ENCODE results near the gene ZNF688. TPM values are rescaled to one million over a fixed set of nuclear protein-coding genes. Genes with fewer than 3 reads are reported as not detected.
"Not testable (repeated sequence)": the region's sequence is repeated elsewhere in the genome, so short reads cannot be mapped to it uniquely, and the experiment has no call there.

ZNF688 gene
- total and polyA plus RNA-seq, 10 donors = 10.7 to 43.5 (median 24.8) TPM

GRCh38 chr16:30522702-30523463 lies 48.6 kb downstream of the ZNF688 start:
- intact Hi-C loops (cut with DNase I; ENCODE audit: low total_unique reads) = loop anchor here (10.0 kb wide), 1 partner anchor 78 kb away; the partner anchor contains the start of gene SEPHS2
- H3K27me3 ChIP-seq (replicated peaks in 1 of 7); H3K27ac ChIP-seq; H3K4me3 ChIP-seq; H3K9me3 ChIP-seq; DNase-seq: not testable (repeated sequence)
- peaks cover 3 to 32% (median 21%) of the 10 kb centered on the region in 6 donors for H3K4me1 ChIP-seq
- 82 to 90% (median 86%) methylated on average over 12 of the region's 12 CpGs for WGBS, 5 donors
- H3K36me3 ChIP-seq = peaks cover 0 to 60% (median 47%) of the 10 kb centered on the region in 6 donors
- peak in 1 of 3 donors; percentile 35 for TF ChIP-seq POLR2AphosphoS5 (IDR thresholded peaks at IDR 0.05)

- H3K36me3 ChIP-seq = peaks cover 0 to 69% (median 55%) of the 10 kb centered on the region in 6 donors
Observed at GRCh38 chr16:30521873-30522641, 49.5 kb downstream of the ZNF688 start.

GRCh38 chr16:30521476-30521872 lies 50.0 kb downstream of the ZNF688 start:
- Histone ChIP-seq H3K4me3 (no peak overlapping the region), H3K27ac (peak overlapping the region in 1 of 8 donors; percentile 1), H3K4me1 (peaks cover 0 to 26% (median 15%) of the 10 kb centered on the region in 6 donors), H3K36me3 (peaks cover 0 to 74% (median 61%) of the 10 kb centered on the region in 6 donors), H3K9me3 (no peaks in the 10 kb centered on the region), H3K27me3 (replicated peaks in 1 of 7) (no peaks in the 10 kb centered on the region)
- WGBS, 5 donors = 85 to 95% (median 94%) methylated on average over 7 of the region's 7 CpGs
- TF ChIP-seq CTCF (IDR thresholded peaks at IDR 0.05 in 8 of 11, conservative IDR thresholded peaks at IDR 0.05 in 3 of 11) (no peak), POLR2AphosphoS5 (IDR thresholded peaks at IDR 0.05) (peak in 1 of 3 donors; percentile 42)
- intact Hi-C loops (cut with DNase I; ENCODE audit: low total_unique reads) = loop anchor here (10.0 kb wide), 1 partner anchor 77 kb away; the partner anchor contains the start of gene SEPHS2
- no peak for DNase-seq

More at GRCh38 chr16:30521873-30522641, 49.5 kb downstream of the ZNF688 start:
- Histone ChIP-seq H3K27ac (peak overlapping the region in 1 of 8 donors; percentile 1), H3K9me3 (no peaks in the 10 kb centered on the region), H3K27me3 (replicated peaks in 1 of 7) (no peaks in the 10 kb centered on the region), H3K4me3 (no peak overlapping the region), H3K4me1 (peaks cover 0 to 26% (median 15%) of the 10 kb centered on the region in 6 donors)
- WGBS, 5 donors = 69 to 80% (median 72%) methylated on average over 11 of the region's 11 CpGs
- intact Hi-C loops (cut with DNase I; ENCODE audit: low total_unique reads) = loop anchor here (10.0 kb wide), 1 partner anchor 77 kb away; the partner anchor contains the start of gene SEPHS2
- TF ChIP-seq POLR2AphosphoS5 (IDR thresholded peaks at IDR 0.05) (peak in 2 of 3 donors; percentile 31 to 40), CTCF (IDR thresholded peaks at IDR 0.05 in 8 of 11, conservative IDR thresholded peaks at IDR 0.05 in 3 of 11) (no peak), POLR2A (IDR thresholded peaks at IDR 0.05) (no peak)
- DNase-seq = no peak

Small RNA genes lying within 50 kb of the gene (small RNA-seq; reads per million reads assigned to genes)
- 0 reads per million in 4 donors for gene AC093249.4

Other genes starting within 250 kb of the ZNF688 start
- 10 to 100 TPM; 33.9 to 60.0 (median 55.8) TPM for gene CD2BP2, start 216.4 kb downstream of the ZNF688 start, total RNA-seq
- gene CD2BP2, start 216.4 kb downstream of the ZNF688 start, polyA plus RNA-seq = 10 to 100 TPM; 27.8 to 42.9 (median 42.9) TPM
- 10 to 100 TPM; 32.5 to 50.4 (median 45.8) TPM for gene TBC1D10B, start 201.2 kb downstream of the ZNF688 start, total RNA-seq
- 10 to 100 TPM; 17.3 to 33.3 (median 22.5) TPM for gene TBC1D10B, start 201.2 kb downstream of the ZNF688 start, polyA plus RNA-seq
- gene MYL11, start 196.9 kb downstream of the ZNF688 start, total RNA-seq = 1 to 10 TPM in 1 of 7 donors, not detected in 6; 1.4 TPM
- 1 to 10 TPM; 2.7 to 4.3 (median 2.8) TPM for gene MYL11, start 196.9 kb downstream of the ZNF688 start, polyA plus RNA-seq
- gene SEPTIN1, start 189.2 kb downstream of the ZNF688 start, total RNA-seq = 100 to 1,000 TPM in 1 of 7 donors, 10 to 100 TPM in 6; 38.5 to 105 (median 72.4) TPM
- 100 to 1,000 TPM; 154 to 199 (median 179) TPM for gene SEPTIN1, start 189.2 kb downstream of the ZNF688 start, polyA plus RNA-seq
- gene ZNF48, start 176.3 kb downstream of the ZNF688 start, total RNA-seq = 10 to 100 TPM in 3 of 7 donors, 1 to 10 TPM in 4; 7.1 to 10.4 (median 9.5) TPM
- 1 to 10 TPM; 2.7 to 5.7 (median 3.5) TPM for gene ZNF48, start 176.3 kb downstream of the ZNF688 start, polyA plus RNA-seq
- gene ZNF771, start 164.1 kb downstream of the ZNF688 start, total RNA-seq = 10 to 100 TPM in 1 of 7 donors, 1 to 10 TPM in 6; 2.2 to 10.2 (median 3.1) TPM
- 1 to 10 TPM; 2.3 to 3.7 (median 3.1) TPM for gene ZNF771, start 164.1 kb downstream of the ZNF688 start, polyA plus RNA-seq
- 10 to 100 TPM; 17.6 to 36.3 (median 28.6) TPM for gene DCTPP1, start 141.7 kb downstream of the ZNF688 start, total RNA-seq
- 10 to 100 TPM; 25.5 to 49.1 (median 41.9) TPM for gene DCTPP1, start 141.7 kb downstream of the ZNF688 start, polyA plus RNA-seq
- 10 to 100 TPM; 35.5 to 54.7 (median 43.7) TPM for gene SEPHS2, start 125.8 kb downstream of the ZNF688 start, total RNA-seq
- gene SEPHS2, start 125.8 kb downstream of the ZNF688 start, polyA plus RNA-seq = 10 to 100 TPM; 42.4 to 56.0 (median 49.5) TPM
- gene ITGAL, start 99.0 kb downstream of the ZNF688 start, total RNA-seq = 100 to 1,000 TPM; 100 to 212 (median 153) TPM
- 10 to 100 TPM; 26.6 to 64.4 (median 51.1) TPM for gene ITGAL, start 99.0 kb downstream of the ZNF688 start, polyA plus RNA-seq
- 10 to 100 TPM; 17.2 to 27.3 (median 25.5) TPM for gene ZNF768, start 45.1 kb downstream of the ZNF688 start, total RNA-seq
- 10 to 100 TPM; 17.0 to 33.1 (median 21.6) TPM for gene ZNF768, start 45.1 kb downstream of the ZNF688 start, polyA plus RNA-seq
- 10 to 100 TPM in 6 of 7 donors, 1 to 10 TPM in 1; 7.7 to 16.1 (median 14.0) TPM for gene ZNF747, start 36.9 kb downstream of the ZNF688 start, total RNA-seq
- 1 to 10 TPM; 5.9 to 8.3 (median 6.4) TPM for gene ZNF747, start 36.9 kb downstream of the ZNF688 start, polyA plus RNA-seq
- 10 to 100 TPM; 11.6 to 18.6 (median 13.5) TPM for gene ZNF764, start 13.3 kb downstream of the ZNF688 start, total RNA-seq
- gene ZNF764, start 13.3 kb downstream of the ZNF688 start, polyA plus RNA-seq = 1 to 10 TPM; 3.4 to 7.4 (median 4.1) TPM
- gene ZNF785, start 14.0 kb upstream of the ZNF688 start, total RNA-seq = 10 to 100 TPM; 16.5 to 22.1 (median 18.6) TPM
- gene ZNF785, start 14.0 kb upstream of the ZNF688 start, polyA plus RNA-seq = 1 to 10 TPM; 3.1 to 7.1 (median 3.5) TPM
- 10 to 100 TPM in 5 of 7 donors, 1 to 10 TPM in 2; 6.3 to 14.6 (median 11.4) TPM for gene ZNF689, start 38.7 kb upstream of the ZNF688 start, total RNA-seq
- 1 to 10 TPM; 3.5 to 5.0 (median 3.7) TPM for gene ZNF689, start 38.7 kb upstream of the ZNF688 start, polyA plus RNA-seq
- gene PRR14, start 79.2 kb upstream of the ZNF688 start, total RNA-seq = 10 to 100 TPM; 51.2 to 77.8 (median 61.8) TPM
- 100 to 1,000 TPM in 2 of 3 donors, 10 to 100 TPM in 1; 68.4 to 178 (median 148) TPM for gene PRR14, start 79.2 kb upstream of the ZNF688 start, polyA plus RNA-seq
- gene FBRS, start 86.7 kb upstream of the ZNF688 start, total RNA-seq = 100 to 1,000 TPM in 4 of 7 donors, 10 to 100 TPM in 3; 47.5 to 118 (median 102) TPM
- gene FBRS, start 86.7 kb upstream of the ZNF688 start, polyA plus RNA-seq = 10 to 100 TPM; 25.8 to 62.7 (median 43.7) TPM
- 10 to 100 TPM; 52.8 to 85.7 (median 72.7) TPM for gene SRCAP, start 127.5 kb upstream of the ZNF688 start, total RNA-seq
- gene SRCAP, start 127.5 kb upstream of the ZNF688 start, polyA plus RNA-seq = 10 to 100 TPM in 1 of 3 donors, 1 to 10 TPM in 2; 1.2 to 19.0 (median 1.4) TPM
- 10 to 100 TPM; 28.5 to 36.7 (median 34.0) TPM for gene PHKG2, start 176.7 kb upstream of the ZNF688 start, total RNA-seq
- gene PHKG2, start 176.7 kb upstream of the ZNF688 start, polyA plus RNA-seq = 10 to 100 TPM; 30.3 to 51.6 (median 42.8) TPM
- gene CFAP119, start 190.3 kb upstream of the ZNF688 start, total RNA-seq = 1 to 10 TPM; 3.1 to 7.2 (median 4.1) TPM
- gene CFAP119, start 190.3 kb upstream of the ZNF688 start, polyA plus RNA-seq = 10 to 100 TPM in 1 of 3 donors, 1 to 10 TPM in 2; 8.2 to 15.5 (median 8.3) TPM
- gene RNF40, start 190.6 kb upstream of the ZNF688 start, total RNA-seq = 100 to 1,000 TPM in 2 of 7 donors, 10 to 100 TPM in 5; 65.9 to 111 (median 88.8) TPM
- 10 to 100 TPM; 38.1 to 63.9 (median 50.0) TPM for gene RNF40, start 190.6 kb upstream of the ZNF688 start, polyA plus RNA-seq
- gene ZNF629, start 215.5 kb upstream of the ZNF688 start, total RNA-seq = 10 to 100 TPM in 5 of 7 donors, 1 to 10 TPM in 2; 7.6 to 13.9 (median 12.5) TPM
- 1 to 10 TPM; 1.3 to 3.1 (median 1.7) TPM for gene ZNF629, start 215.5 kb upstream of the ZNF688 start, polyA plus RNA-seq

All from spleen (tissue), 11 donors.